Astrocyte of the cerebellum (primary cell): ENCODE results near the gene CTRB1.
A peak's percentile ranks its signal among the peaks of the same experiment; 100 is the strongest.
"Not testable (repeated sequence)": the region's sequence is repeated elsewhere in the genome, so short reads cannot be mapped to it uniquely, and the experiment has no call there.

Source experiments
- DNase-seq: peaks from one replicate; pipeline ENCODE4 v3.0.0-alpha.2; 2011; ENCODE audit warnings: low read depth
- H3K4me3 ChIP-seq: 2 replicates; pipeline ENCODE4 v1.5.1; 2011; ENCODE audit warnings: mild to moderate bottlenecking, low read depth, low read length, moderate library complexity
- in situ Hi-C: cut with HindIII; loops from 2 replicates; pipeline ENCODE4 v1.10.0; 2017; ENCODE audit warnings: low sequenced_read_pairs
- TF ChIP-seq, protein P1 (sequence below): IDR thresholded peaks from 2 replicates; pipeline ENCODE4 v1.5.1; 2012; ENCODE audit warnings: low read length, low read depth, moderate library complexity, mild to moderate bottlenecking; ENCODE audit errors: missing control alignments

The CTRB1 gene

GRCh38 chr16:75264999-75265910, 46.5 kb downstream of the CTRB1 start:
- in situ Hi-C loops, result no loop called here
- peak overlapping the region; percentile 98 for H3K4me3 ChIP-seq
- DNase-seq, result no peak
- TF ChIP-seq, protein P1, sequence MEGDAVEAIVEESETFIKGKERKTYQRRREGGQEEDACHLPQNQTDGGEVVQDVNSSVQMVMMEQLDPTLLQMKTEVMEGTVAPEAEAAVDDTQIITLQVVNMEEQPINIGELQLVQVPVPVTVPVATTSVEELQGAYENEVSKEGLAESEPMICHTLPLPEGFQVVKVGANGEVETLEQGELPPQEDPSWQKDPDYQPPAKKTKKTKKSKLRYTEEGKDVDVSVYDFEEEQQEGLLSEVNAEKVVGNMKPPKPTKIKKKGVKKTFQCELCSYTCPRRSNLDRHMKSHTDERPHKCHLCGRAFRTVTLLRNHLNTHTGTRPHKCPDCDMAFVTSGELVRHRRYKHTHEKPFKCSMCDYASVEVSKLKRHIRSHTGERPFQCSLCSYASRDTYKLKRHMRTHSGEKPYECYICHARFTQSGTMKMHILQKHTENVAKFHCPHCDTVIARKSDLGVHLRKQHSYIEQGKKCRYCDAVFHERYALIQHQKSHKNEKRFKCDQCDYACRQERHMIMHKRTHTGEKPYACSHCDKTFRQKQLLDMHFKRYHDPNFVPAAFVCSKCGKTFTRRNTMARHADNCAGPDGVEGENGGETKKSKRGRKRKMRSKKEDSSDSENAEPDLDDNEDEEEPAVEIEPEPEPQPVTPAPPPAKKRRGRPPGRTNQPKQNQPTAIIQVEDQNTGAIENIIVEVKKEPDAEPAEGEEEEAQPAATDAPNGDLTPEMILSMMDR, result no peak

DNA sequence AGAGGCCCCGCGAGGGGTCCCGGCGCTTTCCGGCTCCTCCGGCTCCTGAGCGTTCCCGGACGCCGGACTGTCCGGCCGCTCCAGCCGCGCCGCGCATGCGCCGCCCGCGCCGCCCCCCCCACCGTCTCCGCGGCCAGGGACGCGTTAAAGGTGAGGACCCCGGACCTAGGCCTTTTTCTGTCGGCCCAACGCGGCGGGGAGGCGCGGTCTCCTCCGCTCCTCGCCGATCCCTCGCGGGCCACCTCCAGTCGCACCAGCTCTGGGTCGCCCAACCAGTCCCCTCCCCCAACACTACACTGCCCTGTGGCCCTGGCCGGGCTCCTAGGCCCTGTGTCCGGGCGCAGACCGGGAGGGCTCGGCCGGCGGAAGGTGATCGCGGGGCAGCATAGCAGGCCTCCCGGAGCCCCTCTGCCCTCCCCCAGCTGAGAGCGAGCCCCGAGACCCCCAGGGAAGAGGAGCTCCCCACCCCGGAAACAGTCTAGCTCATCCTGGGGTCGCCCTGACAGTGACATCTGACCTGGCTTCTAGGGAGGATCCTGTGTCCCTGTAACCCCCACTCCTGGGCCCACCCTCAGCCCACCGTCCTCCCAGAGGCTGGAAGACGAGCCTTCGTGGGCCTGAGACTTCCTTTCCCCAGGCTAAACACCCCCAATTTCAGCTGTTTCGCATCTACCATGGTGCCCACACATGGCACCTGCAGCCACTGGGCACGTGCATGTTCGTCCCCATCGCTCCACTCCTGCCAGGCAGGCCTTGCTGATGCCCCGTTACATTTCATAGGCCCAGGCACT, 47.3 kb downstream of the CTRB1 start:
- no peak for DNase-seq
- in situ Hi-C loops, result no loop called here
- TF ChIP-seq, protein P1, result no peak
- H3K4me3 ChIP-seq, result peak overlapping the region; percentile 98

GRCh38 chr16:75266738-75267630, 48.2 kb downstream of the CTRB1 start:
- TF ChIP-seq, protein P1, result no peak
- no peak overlapping the region for H3K4me3 ChIP-seq
- in situ Hi-C loops, result no loop called here
- no peak for DNase-seq

- TF ChIP-seq, protein P1, result no peak
- no peak overlapping the region for H3K4me3 ChIP-seq
- no peak for DNase-seq
- in situ Hi-C loops, result no loop called here
Measured at GRCh38 chr16:75267631-75268264, 49.0 kb downstream of the CTRB1 start.

GRCh38 chr16:75269358-75269757, 50.6 kb downstream of the CTRB1 start:
- DNase-seq, in situ Hi-C loops, H3K4me3 ChIP-seq: not testable (repeated sequence)

DNA sequence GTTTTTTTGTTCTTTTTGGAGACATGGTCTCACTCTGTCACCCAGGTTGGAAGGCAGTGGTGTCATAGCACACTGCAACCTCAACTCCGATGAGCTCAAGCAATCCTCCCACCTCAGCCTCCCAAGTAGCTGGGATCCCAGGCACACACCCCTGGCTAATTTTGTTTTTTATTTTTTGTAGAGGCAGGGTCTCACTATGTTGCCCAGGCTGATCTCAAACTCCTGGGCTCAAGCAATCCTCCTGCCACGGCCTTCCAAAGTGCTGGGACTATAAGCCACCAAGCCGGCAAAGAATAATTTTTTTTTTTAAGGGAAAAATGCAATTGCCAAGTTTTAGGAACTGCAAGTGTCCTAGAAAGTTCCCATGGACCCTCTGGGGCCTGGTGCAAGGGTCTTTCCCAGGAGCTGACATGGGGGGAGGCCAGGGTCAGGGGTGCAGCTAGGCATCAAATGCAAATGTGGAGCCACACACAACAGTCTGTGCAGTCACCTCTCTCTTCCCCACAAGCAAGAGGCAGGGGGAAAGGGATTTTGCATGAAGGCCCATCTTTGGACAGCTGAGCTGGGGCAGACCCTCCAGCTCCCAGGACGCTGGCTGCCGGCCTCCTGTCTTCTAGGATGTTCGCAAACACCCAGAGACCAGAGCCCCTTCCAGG, 52.8 kb downstream of the CTRB1 start:
- H3K4me3 ChIP-seq, result no peak overlapping the region
- in situ Hi-C loops, result no loop called here
- no peak for DNase-seq
- TF ChIP-seq, protein P1, result no peak
